Measurements from ENCODE around the gene KRTAP5-7. TPM values are rescaled to one million over a fixed set of nuclear protein-coding genes. Genes with fewer than 3 reads are reported as not detected.
"Not testable (repeated sequence)": the region's sequence is repeated elsewhere in the genome, so short reads cannot be mapped to it uniquely, and the experiment has no call there.

Gene KRTAP5-7
- total RNA-seq, result not detected

- DNase-seq; H3K4me3 Mint-ChIP-seq; H3K36me3 Mint-ChIP-seq (ENCODE audit: insufficient read depth); H3K4me1 Mint-ChIP-seq (ENCODE audit: low read depth); H3K9me3 Mint-ChIP-seq; ATAC-seq: not testable (repeated sequence)
- H3K27me3 Mint-ChIP-seq (ENCODE audit: low read depth), result peaks cover 16% of the 10 kb centered on the region
These were observed at the start of gene KRTAP5-7 for GRCh38 chr11:71526796-71527575. KRTAP5-7 (plus strand) TSS chr11:71527267; CDS start chr11:71527301, 34 bp downstream.

GRCh38 chr11:71477641-71478527, 49.2 kb upstream of the KRTAP5-7 start:
- Mint-ChIP-seq H3K36me3 (ENCODE audit: insufficient read depth) (peaks cover 38% of the 10 kb centered on the region), H3K4me3 (no peak overlapping the region), H3K27me3 (ENCODE audit: low read depth) (no peaks in the 10 kb centered on the region), H3K9me3 (no peaks in the 10 kb centered on the region), H3K4me1 (ENCODE audit: low read depth) (no peaks in the 10 kb centered on the region)
- ATAC-seq, result no peak
- DNase-seq, result no peak

- ATAC-seq, result no peak
- Mint-ChIP-seq H3K9me3 (no peaks in the 10 kb centered on the region), H3K27me3 (ENCODE audit: low read depth) (no peaks in the 10 kb centered on the region), H3K36me3 (ENCODE audit: insufficient read depth) (peaks cover 42% of the 10 kb centered on the region), H3K4me1 (ENCODE audit: low read depth) (no peaks in the 10 kb centered on the region), H3K4me3 (no peak overlapping the region)
- no peak for DNase-seq
These were observed 48.6 kb upstream of the KRTAP5-7 start for GRCh38 chr11:71478528-71478840.

- no peak overlapping the region for H3K4me3 Mint-ChIP-seq
- H3K9me3 Mint-ChIP-seq, result no peaks in the 10 kb centered on the region
- no peak for ATAC-seq
- DNase-seq, result no peak
- no peaks in the 10 kb centered on the region for H3K27me3 Mint-ChIP-seq (ENCODE audit: low read depth)
- H3K36me3 Mint-ChIP-seq (ENCODE audit: insufficient read depth), result peaks cover 59% of the 10 kb centered on the region
- H3K4me1 Mint-ChIP-seq (ENCODE audit: low read depth), result no peaks in the 10 kb centered on the region
These were observed 45.7 kb upstream of the KRTAP5-7 start for GRCh38 chr11:71481101-71481960.

- no peak overlapping the region for H3K4me3 Mint-ChIP-seq
- H3K36me3 Mint-ChIP-seq (ENCODE audit: insufficient read depth), result peaks cover 60% of the 10 kb centered on the region
- no peaks in the 10 kb centered on the region for H3K27me3 Mint-ChIP-seq (ENCODE audit: low read depth)
- no peak for ATAC-seq
- DNase-seq, result no peak
- H3K4me1 Mint-ChIP-seq (ENCODE audit: low read depth), result no peaks in the 10 kb centered on the region
- H3K9me3 Mint-ChIP-seq, result no peaks in the 10 kb centered on the region
These were observed 44.9 kb upstream of the KRTAP5-7 start for GRCh38 chr11:71482216-71482615.

GRCh38 chr11:71482746-71483364, 44.2 kb upstream of the KRTAP5-7 start:
- Mint-ChIP-seq H3K36me3 (ENCODE audit: insufficient read depth) (peaks cover 58% of the 10 kb centered on the region), H3K4me3 (no peak overlapping the region), H3K27me3 (ENCODE audit: low read depth) (no peaks in the 10 kb centered on the region), H3K4me1 (ENCODE audit: low read depth) (peaks cover under 1% of the 10 kb centered on the region), H3K9me3 (no peaks in the 10 kb centered on the region)
- ATAC-seq (no peak), DNase-seq (no peak)

GRCh38 chr11:71483692-71484091, 43.4 kb upstream of the KRTAP5-7 start:
- DNase-seq, result no peak
- Mint-ChIP-seq H3K4me3 (no peak overlapping the region), H3K27me3 (ENCODE audit: low read depth) (no peaks in the 10 kb centered on the region), H3K9me3 (no peaks in the 10 kb centered on the region), H3K36me3 (ENCODE audit: insufficient read depth) (peaks cover 61% of the 10 kb centered on the region), H3K4me1 (ENCODE audit: low read depth) (peaks cover 7% of the 10 kb centered on the region)
- no peak for ATAC-seq

- ATAC-seq, result no peak
- no peak for DNase-seq
- Mint-ChIP-seq H3K36me3 (ENCODE audit: insufficient read depth) (peaks cover 64% of the 10 kb centered on the region), H3K27me3 (ENCODE audit: low read depth) (no peaks in the 10 kb centered on the region), H3K4me1 (ENCODE audit: low read depth) (peaks cover 14% of the 10 kb centered on the region), H3K9me3 (no peaks in the 10 kb centered on the region), H3K4me3 (no peak overlapping the region)
These were observed 42.6 kb upstream of the KRTAP5-7 start for GRCh38 chr11:71484248-71485062.

GRCh38 chr11:71485063-71485399, 42.0 kb upstream of the KRTAP5-7 start:
- Mint-ChIP-seq H3K4me1 (ENCODE audit: low read depth) (peaks cover 16% of the 10 kb centered on the region), H3K9me3 (no peaks in the 10 kb centered on the region), H3K4me3 (no peak overlapping the region), H3K27me3 (ENCODE audit: low read depth) (no peaks in the 10 kb centered on the region), H3K36me3 (ENCODE audit: insufficient read depth) (peaks cover 60% of the 10 kb centered on the region)
- no peak for DNase-seq
- ATAC-seq, result no peak

GRCh38 chr11:71485466-71485865, 41.6 kb upstream of the KRTAP5-7 start:
- Mint-ChIP-seq H3K4me3 (no peak overlapping the region), H3K27me3 (ENCODE audit: low read depth) (no peaks in the 10 kb centered on the region), H3K9me3 (no peaks in the 10 kb centered on the region), H3K4me1 (ENCODE audit: low read depth) (peaks cover 16% of the 10 kb centered on the region), H3K36me3 (ENCODE audit: insufficient read depth) (peaks cover 62% of the 10 kb centered on the region)
- DNase-seq (no peak), ATAC-seq (no peak)

GRCh38 chr11:71486320-71486719, 40.7 kb upstream of the KRTAP5-7 start:
- H3K36me3 Mint-ChIP-seq (ENCODE audit: insufficient read depth), result peaks cover 69% of the 10 kb centered on the region
- no peaks in the 10 kb centered on the region for H3K9me3 Mint-ChIP-seq
- no peaks in the 10 kb centered on the region for H3K27me3 Mint-ChIP-seq (ENCODE audit: low read depth)
- DNase-seq (no peak), ATAC-seq (no peak)
- peaks cover 16% of the 10 kb centered on the region for H3K4me1 Mint-ChIP-seq (ENCODE audit: low read depth)
- no peak overlapping the region for H3K4me3 Mint-ChIP-seq

GRCh38 chr11:71488681-71489270, 38.3 kb upstream of the KRTAP5-7 start:
- peaks cover 65% of the 10 kb centered on the region for H3K36me3 Mint-ChIP-seq (ENCODE audit: insufficient read depth)
- H3K4me1 Mint-ChIP-seq (ENCODE audit: low read depth), result peaks cover 16% of the 10 kb centered on the region
- DNase-seq (no peak), ATAC-seq (no peak)
- no peak overlapping the region for H3K4me3 Mint-ChIP-seq
- H3K27me3 Mint-ChIP-seq (ENCODE audit: low read depth), result no peaks in the 10 kb centered on the region
- H3K9me3 Mint-ChIP-seq, result no peaks in the 10 kb centered on the region

Measured in activated T-cell treated with anti-CD3 and anti-CD28 coated beads, Interleukin-2, amount 50 U/mL, for 4 hours (primary cell).